ENCODE data around the gene RSBN1L.

DNA sequence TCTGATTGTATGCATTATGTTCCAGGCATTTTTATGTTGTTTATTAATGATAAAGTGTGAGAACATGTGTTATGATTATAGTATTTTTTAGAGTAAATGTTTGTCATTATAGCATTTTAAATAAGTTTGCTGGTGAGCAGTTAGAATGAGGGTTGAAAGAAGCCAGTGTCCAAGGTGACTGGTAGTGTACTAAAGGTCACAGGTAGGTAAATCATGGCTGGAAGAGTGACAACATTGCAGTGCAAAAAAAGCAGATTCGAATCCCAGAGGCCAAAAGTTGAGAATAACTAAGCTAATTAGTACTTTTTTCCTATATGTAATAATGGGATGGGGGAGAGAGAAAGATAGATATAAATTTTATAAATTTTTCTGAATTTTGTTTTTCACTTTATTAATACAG, 44.0 kb downstream of the RSBN1L start:
- TF ChIP-seq CBX8 (IDR thresholded peaks at IDR 0.05; ENCODE audit: borderline replicate concordance, low read depth, low read length): no peak
- TF ChIP-seq RAD21 (IDR thresholded peaks at IDR 0.05 in 1 of 2, conservative IDR thresholded peaks at IDR 0.05 in 1 of 2; ENCODE audit: low read depth in 2 of 2, low read length in 2 of 2): no peak
- TF ChIP-seq JUND (IDR thresholded peaks at IDR 0.05; ENCODE audit: low read length): no peak
- TF ChIP-seq, protein P1, sequence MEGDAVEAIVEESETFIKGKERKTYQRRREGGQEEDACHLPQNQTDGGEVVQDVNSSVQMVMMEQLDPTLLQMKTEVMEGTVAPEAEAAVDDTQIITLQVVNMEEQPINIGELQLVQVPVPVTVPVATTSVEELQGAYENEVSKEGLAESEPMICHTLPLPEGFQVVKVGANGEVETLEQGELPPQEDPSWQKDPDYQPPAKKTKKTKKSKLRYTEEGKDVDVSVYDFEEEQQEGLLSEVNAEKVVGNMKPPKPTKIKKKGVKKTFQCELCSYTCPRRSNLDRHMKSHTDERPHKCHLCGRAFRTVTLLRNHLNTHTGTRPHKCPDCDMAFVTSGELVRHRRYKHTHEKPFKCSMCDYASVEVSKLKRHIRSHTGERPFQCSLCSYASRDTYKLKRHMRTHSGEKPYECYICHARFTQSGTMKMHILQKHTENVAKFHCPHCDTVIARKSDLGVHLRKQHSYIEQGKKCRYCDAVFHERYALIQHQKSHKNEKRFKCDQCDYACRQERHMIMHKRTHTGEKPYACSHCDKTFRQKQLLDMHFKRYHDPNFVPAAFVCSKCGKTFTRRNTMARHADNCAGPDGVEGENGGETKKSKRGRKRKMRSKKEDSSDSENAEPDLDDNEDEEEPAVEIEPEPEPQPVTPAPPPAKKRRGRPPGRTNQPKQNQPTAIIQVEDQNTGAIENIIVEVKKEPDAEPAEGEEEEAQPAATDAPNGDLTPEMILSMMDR (IDR thresholded peaks at IDR 0.05; ENCODE audit: control extremely low read depth in 1 of 3, insufficient read depth in 1 of 3, low read depth in 1 of 3, low read length in 3 of 3): no peak
- TF ChIP-seq RFX5 (IDR thresholded peaks at IDR 0.05; ENCODE audit: borderline replicate concordance, low read depth, low read length): no peak
- TF ChIP-seq JUN (IDR thresholded peaks at IDR 0.05; ENCODE audit: low read depth, low read length): no peak
- TF ChIP-seq EZH2 (IDR thresholded peaks at IDR 0.05; ENCODE audit: low read depth, low read length, severe bottlenecking): no peak
- no peak for TF ChIP-seq SIN3A (conservative IDR thresholded peaks at IDR 0.05 in 1 of 2, IDR thresholded peaks at IDR 0.05 in 1 of 2; ENCODE audit: low read depth in 1 of 2, low read length in 2 of 2)
- TF ChIP-seq CHD2 (IDR thresholded peaks at IDR 0.05; ENCODE audit: low read length): no peak
- no peak for TF ChIP-seq PHF8 (conservative IDR thresholded peaks at IDR 0.05; ENCODE audit: low read depth, low read length)
- no peak for TF ChIP-seq TAF1 (IDR thresholded peaks at IDR 0.05; ENCODE audit: low read depth, low read length)
- TF ChIP-seq POLR2AphosphoS5 (IDR thresholded peaks at IDR 0.05; ENCODE audit: low read depth, low read length): no peak

All from H1 (cell line).